Stomach (tissue), 9 donors: ENCODE data around the gene TMEM131. TPM values are rescaled to one million over a fixed set of nuclear protein-coding genes. Genes with fewer than 3 reads are reported as not detected.
A peak's percentile ranks its signal among the peaks of the same experiment; 100 is the strongest.

ENCODE experiments used
- DNase-seq, 2 donors: peaks; one replicate each; pipeline versions ENCODE4 v3.0.0 to v3.0.0-alpha.2; 2013 to 2019
- H3K27ac ChIP-seq, 5 donors: fragments of 200-600 bp in 4 of 5; sonication (generic) in 4 of 5; one replicate each; pipeline ENCODE4 v1.5.1; 2013 to 2019; ENCODE audit warnings: mild to moderate bottlenecking in 1 of 5, moderate library complexity in 1 of 5
- H3K27me3 ChIP-seq, 3 donors: fragments of 200-600 bp; sonication (generic); one replicate each; pipeline ENCODE4 v1.5.1; 2017 to 2019; ENCODE audit warnings: mixed run types in 1 of 3
- H3K36me3 ChIP-seq, 4 donors: fragments of 200-600 bp; sonication (generic); 1 replicate in 3 of 4; 2 replicates in 1 of 4; pipeline ENCODE4 v1.5.1; 2016 to 2019
- H3K4me1 ChIP-seq, 4 donors: fragments of 200-600 bp; sonication (generic); one replicate each; pipeline ENCODE4 v1.5.1; 2016 to 2019
- H3K4me3 ChIP-seq, 4 donors: fragments of 200-600 bp; sonication (generic) in 3 of 4; one replicate each; pipeline ENCODE4 v1.5.1; 2016 to 2019; ENCODE audit warnings: mild to moderate bottlenecking in 1 of 4
- H3K9me3 ChIP-seq, 4 donors: fragments of 200-600 bp; sonication (generic); one replicate each; pipeline ENCODE4 v1.5.1; 2016 to 2019
- EP300 ChIP-seq: sonication (generic); formaldehyde crosslinking; IDR thresholded peaks from one replicate; pipeline ENCODE4 v1.6.1; 2017; ENCODE audit warnings: antibody characterized with exemption
- POLR2A ChIP-seq, 4 donors: fragments of 450-650 bp; IDR thresholded peaks; one replicate each; pipeline ENCODE4 v1.6.1; 2016; ENCODE audit warnings: antibody characterized with exemption in 4 of 4, control low read depth in 2 of 4, mild to moderate bottlenecking in 1 of 4, moderate library complexity in 1 of 4
- POLR2AphosphoS5 ChIP-seq, 3 donors: sonication (generic); formaldehyde crosslinking; IDR thresholded peaks; one replicate each; pipeline ENCODE4 v1.6.1; 2016; ENCODE audit warnings: antibody characterized with exemption in 3 of 3
- WGBS, 5 donors: extraction: QIAGEN DNeasy Blood & Tissue Kit in 3 of 5; methylation state at CpG; one replicate each; pipeline versions ENCODE4 v1.1.5 to v1.1.7; 2013 to 2018; 5-methylcytosine and 5-hydroxymethylcytosine counted together
- intact Hi-C: fragments of 100-400 bp; cut with DNase I; formaldehyde crosslinking; loops from one replicate; pipeline ENCODE4 v1.15.1; 2023; ENCODE audit warnings: low total_unique reads
- polyA plus RNA-seq, 3 donors: library from polyadenylated mRNA; stranded (reverse); fragments of 200-250 nt; gene quantifications; one replicate each; pipeline ENCODE4 v1.2.3, GENCODE V29; 2013
- total RNA-seq, 5 donors: library from RNA; depleted of rRNA; stranded (reverse); fragments of >200 nt; gene quantifications; one replicate each; pipeline versions ENCODE4 v1.1.0 to v1.2.3, GENCODE V29; 2014 to 2016
- TF ChIP-seq, protein P1 (sequence below), 7 experiments: fragments of 450-650 bp in 4 of 7; fragments of 200-600 bp in 3 of 7; sonication (generic) in 3 of 7; IDR thresholded peaks; one replicate each; pipeline ENCODE4 v1.5.1; 2016 to 2019; ENCODE audit warnings: antibody characterized with exemption in 7 of 7, control low read depth in 2 of 7, mild to moderate bottlenecking in 1 of 7
- donor health status: healthy with polysubstance abuse.
- donor health status: Bipolar disorder and iron deficiency.
- donor health status: healthy.

Gene TMEM131
- total and polyA plus RNA-seq, 8 donors: 4.4 to 119 (median 43.1) TPM

DNA sequence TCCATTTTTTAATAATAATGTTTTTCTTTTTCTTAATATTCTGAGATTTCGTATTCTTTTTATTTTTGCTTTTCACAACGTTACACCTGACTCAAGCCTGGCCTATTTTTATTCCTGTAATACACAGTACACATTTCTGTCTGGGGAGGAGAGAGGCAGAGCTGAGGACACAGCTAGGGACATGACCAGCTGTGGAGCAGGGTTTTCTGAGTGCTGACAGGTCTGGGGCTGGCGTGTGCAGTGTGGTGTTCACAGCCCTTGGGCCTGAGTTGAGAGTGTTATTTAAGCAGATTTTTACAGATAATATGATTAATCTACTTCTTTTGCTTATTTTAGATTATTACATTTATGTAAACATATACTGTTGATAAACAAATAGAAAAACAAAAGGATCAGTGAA is 226.4 kb downstream of the TMEM131 start:
- no peak for TF ChIP-seq POLR2A (IDR thresholded peaks at IDR 0.05)
- no peak for TF ChIP-seq EP300
- TF ChIP-seq POLR2AphosphoS5 (IDR thresholded peaks at IDR 0.05): no peak
- TF ChIP-seq, protein P1, sequence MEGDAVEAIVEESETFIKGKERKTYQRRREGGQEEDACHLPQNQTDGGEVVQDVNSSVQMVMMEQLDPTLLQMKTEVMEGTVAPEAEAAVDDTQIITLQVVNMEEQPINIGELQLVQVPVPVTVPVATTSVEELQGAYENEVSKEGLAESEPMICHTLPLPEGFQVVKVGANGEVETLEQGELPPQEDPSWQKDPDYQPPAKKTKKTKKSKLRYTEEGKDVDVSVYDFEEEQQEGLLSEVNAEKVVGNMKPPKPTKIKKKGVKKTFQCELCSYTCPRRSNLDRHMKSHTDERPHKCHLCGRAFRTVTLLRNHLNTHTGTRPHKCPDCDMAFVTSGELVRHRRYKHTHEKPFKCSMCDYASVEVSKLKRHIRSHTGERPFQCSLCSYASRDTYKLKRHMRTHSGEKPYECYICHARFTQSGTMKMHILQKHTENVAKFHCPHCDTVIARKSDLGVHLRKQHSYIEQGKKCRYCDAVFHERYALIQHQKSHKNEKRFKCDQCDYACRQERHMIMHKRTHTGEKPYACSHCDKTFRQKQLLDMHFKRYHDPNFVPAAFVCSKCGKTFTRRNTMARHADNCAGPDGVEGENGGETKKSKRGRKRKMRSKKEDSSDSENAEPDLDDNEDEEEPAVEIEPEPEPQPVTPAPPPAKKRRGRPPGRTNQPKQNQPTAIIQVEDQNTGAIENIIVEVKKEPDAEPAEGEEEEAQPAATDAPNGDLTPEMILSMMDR (IDR thresholded peaks at IDR 0.05): no peak
- H3K27ac ChIP-seq: no peak overlapping the region
- no peak for DNase-seq
- H3K4me3 ChIP-seq: no peak overlapping the region
- 80 to 92% (median 83%) methylated on average over 3 of the region's 3 CpGs for WGBS, 5 donors
- intact Hi-C loops: no loop called here
- peaks cover 0 to 22% (median 8%) of the 10 kb centered on the region in 4 donors for H3K4me1 ChIP-seq
- peaks cover 44 to 89% (median 76%) of the 10 kb centered on the region in 4 donors for H3K36me3 ChIP-seq
- H3K27me3 ChIP-seq: no peaks in the 10 kb centered on the region
- H3K9me3 ChIP-seq: no peaks in the 10 kb centered on the region

DNA sequence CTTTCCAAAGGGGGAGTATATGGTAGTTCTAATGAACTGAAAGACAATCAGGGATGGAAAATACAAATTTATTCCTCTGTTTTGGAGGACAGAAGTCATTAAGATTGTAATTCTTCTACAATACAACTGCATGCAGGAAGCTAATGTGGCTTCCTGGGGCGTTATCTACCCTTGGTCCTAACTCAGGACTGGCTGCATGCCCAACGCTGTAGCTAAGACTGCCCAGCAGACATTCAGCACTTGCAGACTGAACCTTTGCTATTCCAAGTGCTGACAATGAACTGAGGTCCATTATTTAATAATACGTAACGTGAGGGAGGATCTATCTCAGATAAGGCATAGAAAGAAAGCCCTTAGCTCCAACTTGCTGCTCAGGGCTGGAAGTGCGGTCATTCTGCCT is 229.2 kb downstream of the TMEM131 start:
- H3K27ac ChIP-seq: no peak overlapping the region
- peaks cover 34 to 89% (median 77%) of the 10 kb centered on the region in 4 donors for H3K36me3 ChIP-seq
- no peaks in the 10 kb centered on the region for H3K9me3 ChIP-seq
- TF ChIP-seq POLR2AphosphoS5 (IDR thresholded peaks at IDR 0.05) (no peak), EP300 (no peak), POLR2A (IDR thresholded peaks at IDR 0.05) (no peak)
- TF ChIP-seq, protein P1 (IDR thresholded peaks at IDR 0.05): no peak
- 33 to 66% (median 54%) methylated on average over 5 of the region's 5 CpGs for whole genome bisulfite sequencing, 5 donors
- H3K4me1 ChIP-seq: peaks cover 4 to 28% (median 8%) of the 10 kb centered on the region in 4 donors
- H3K4me3 ChIP-seq: no peak overlapping the region
- peak; percentile 43 to 72 for DNase-seq
- intact Hi-C loops: no loop called here
- no peaks in the 10 kb centered on the region for H3K27me3 ChIP-seq

DNA sequence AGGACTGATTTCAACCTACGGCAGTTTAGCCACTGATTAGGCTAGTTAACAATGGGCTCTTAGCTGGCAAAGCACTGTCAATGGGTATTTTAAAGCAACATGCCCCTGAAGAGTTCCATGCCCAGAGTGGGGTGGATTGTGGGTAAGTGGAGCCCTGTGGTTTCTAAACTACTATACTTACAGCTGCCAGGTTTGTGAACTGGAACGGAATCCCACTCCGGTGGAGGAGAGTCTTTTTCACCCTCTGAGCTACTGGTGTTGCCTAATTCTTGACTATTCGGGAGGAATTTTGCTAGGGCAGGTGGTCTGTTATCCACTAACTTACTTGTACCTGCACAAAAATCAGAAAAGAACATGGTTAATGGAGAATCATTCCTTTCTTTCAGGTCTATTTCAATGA is 229.8 kb downstream of the TMEM131 start:
- no peak overlapping the region for H3K4me3 ChIP-seq
- TF ChIP-seq, protein P1 (IDR thresholded peaks at IDR 0.05): no peak
- no peak for TF ChIP-seq POLR2A (IDR thresholded peaks at IDR 0.05)
- no peak for TF ChIP-seq POLR2AphosphoS5 (IDR thresholded peaks at IDR 0.05)
- TF ChIP-seq EP300: no peak
- DNase-seq: no peak
- no peak overlapping the region for H3K27ac ChIP-seq
- peaks cover 6 to 34% (median 13%) of the 10 kb centered on the region in 4 donors for H3K4me1 ChIP-seq
- intact Hi-C loops: no loop called here
- H3K27me3 ChIP-seq: no peaks in the 10 kb centered on the region
- 57 to 83% (median 65%) methylated on average over 4 of the region's 4 CpGs for WGBS, 5 donors
- H3K36me3 ChIP-seq: peaks cover 36 to 89% (median 78%) of the 10 kb centered on the region in 4 donors
- no peaks in the 10 kb centered on the region for H3K9me3 ChIP-seq

DNA sequence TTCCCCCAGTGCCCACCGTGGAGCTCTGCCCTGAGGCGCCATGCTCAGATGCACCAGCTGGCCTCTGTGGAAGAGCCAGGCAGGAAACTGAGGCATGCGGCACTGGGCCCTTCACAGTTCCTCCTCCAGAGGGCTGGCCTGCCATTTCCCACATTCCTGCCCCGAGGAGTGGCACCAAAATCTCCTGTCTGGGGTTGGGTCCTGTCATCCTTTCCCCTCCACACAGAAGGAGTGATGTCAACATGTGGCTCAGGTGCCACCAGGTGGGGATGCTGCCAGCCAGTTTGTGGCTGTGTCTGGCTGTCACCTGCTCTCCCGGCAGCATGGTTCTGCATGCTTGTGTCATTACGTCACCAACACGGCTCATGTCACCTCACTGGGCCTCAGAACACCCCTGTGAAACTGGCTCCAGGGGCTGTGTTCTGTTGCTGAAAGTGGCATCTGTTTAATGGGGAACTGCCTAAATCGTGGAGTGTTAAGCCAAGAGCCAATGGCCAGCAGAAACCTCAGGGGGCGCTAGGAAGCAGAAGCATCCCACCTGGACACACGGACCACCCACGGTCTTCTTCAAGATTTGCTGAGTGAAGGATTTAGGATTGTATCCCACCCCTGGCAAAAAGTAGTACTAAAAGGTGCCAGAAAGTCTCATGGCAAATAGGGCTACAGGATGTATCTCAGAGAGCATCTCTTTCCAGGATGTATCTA is 231.0 kb downstream of the TMEM131 start:
- intact Hi-C loops: no loop called here
- no peaks in the 10 kb centered on the region for H3K9me3 ChIP-seq
- no peak for DNase-seq
- peaks cover 45 to 89% (median 78%) of the 10 kb centered on the region in 4 donors for H3K36me3 ChIP-seq
- H3K27ac ChIP-seq: no peak overlapping the region
- H3K4me1 ChIP-seq: peaks cover 16 to 45% (median 25%) of the 10 kb centered on the region in 4 donors
- WGBS, 5 donors: 82 to 92% (median 86%) methylated on average over 8 to 11 of the region's 11 CpGs
- H3K4me3 ChIP-seq: no peak overlapping the region
- no peaks in the 10 kb centered on the region for H3K27me3 ChIP-seq
- TF ChIP-seq, protein P1 (IDR thresholded peaks at IDR 0.05): no peak
- TF ChIP-seq POLR2AphosphoS5 (IDR thresholded peaks at IDR 0.05): no peak
- no peak for TF ChIP-seq POLR2A (IDR thresholded peaks at IDR 0.05)
- TF ChIP-seq EP300: no peak
